GDM1 (cell line): ENCODE measurements around the gene PLCXD3.
"Not testable (repeated sequence)": the region's sequence is repeated elsewhere in the genome, so short reads cannot be mapped to it uniquely, and the experiment has no call there.

Experiments
- DNase-seq: peaks from one replicate; lab custom pipeline; 2025; lab: John Stamatoyannopoulos, UW

Gene PLCXD3

DNA sequence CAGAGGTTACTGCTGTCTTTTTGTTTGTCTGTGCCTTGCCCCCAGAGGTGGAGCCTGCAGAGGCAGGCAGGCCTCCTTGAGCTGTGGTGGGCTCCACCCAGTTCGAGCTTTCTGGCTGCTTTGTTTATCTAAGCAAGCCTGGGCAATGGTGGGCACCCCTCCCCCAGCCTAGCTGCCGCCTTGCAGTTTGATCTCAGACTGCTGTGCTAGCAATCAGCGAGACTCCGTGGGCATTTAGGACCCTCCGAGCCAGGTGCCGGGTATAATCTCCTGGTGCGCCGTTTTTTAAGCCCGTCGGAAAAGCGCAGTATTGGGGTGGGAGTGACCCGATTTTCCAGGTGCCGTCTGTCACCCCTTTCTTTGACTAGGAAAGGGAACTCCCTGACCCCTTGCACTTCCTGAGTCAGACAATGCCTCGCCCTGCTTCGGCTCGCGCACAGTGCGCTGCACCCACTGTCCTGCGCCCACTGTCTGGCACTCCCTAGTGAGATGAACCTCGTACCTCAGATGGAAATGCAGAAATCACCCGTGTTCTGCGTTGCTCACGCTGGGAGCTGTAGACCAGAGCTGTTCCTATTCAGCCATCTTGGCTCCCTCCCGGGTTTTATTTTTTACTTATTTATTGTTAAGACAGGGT is 16.8 kb downstream of the PLCXD3 start:
- not testable (repeated sequence) for DNase-seq

GRCh38 chr5:41485533-41485932 is 24.9 kb downstream of the PLCXD3 start:
- no peak for DNase-seq

DNA sequence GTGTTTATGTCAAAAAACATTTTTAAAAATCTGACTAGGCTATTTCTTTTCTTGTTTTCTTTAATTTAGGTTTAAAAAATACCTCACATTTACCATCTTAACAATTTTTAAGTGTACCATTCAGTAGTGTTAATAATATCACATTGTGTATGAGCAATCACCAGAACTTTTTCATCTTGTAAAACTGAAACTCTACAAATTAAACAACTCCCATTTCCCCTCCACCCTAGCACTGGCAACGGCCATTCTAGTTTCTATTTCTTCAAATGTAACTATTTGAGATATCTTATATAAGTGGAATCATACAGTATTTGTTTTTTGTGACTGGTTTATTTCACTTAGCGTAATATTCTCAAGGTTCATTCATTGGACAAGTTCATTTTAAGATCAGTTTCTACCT is 27.7 kb downstream of the PLCXD3 start:
- DNase-seq, result no peak

- no peak for DNase-seq
These were observed 28.2 kb downstream of the PLCXD3 start for GRCh38 chr5:41482173-41482572.

- not testable (repeated sequence) for DNase-seq
These were observed 38.7 kb downstream of the PLCXD3 start for GRCh38 chr5:41471571-41472208.

GRCh38 chr5:41465493-41466171 is 44.8 kb downstream of the PLCXD3 start:
- no peak for DNase-seq

DNA sequence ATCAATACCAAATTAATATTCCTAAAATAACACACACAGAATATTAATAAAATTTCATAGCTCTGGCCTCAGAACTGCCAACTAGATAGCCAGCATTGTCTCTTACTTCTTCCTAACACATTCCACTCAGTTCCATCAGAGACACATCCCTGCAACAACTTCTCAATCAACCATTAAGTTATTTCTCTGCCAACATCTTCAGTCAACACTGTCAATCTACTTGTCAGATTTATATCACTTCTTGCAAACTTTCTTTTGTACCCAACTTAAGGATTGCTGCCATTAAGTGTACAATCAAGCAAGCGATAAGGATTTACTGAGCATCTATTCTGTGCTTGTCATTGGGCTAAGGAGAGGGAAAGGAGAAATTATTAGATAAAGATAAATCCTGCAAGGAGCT is 50.8 kb downstream of the PLCXD3 start:
- DNase-seq, result no peak

GRCh38 chr5:41457094-41457493 is 53.3 kb downstream of the PLCXD3 start:
- no peak for DNase-seq

GRCh38 chr5:41452506-41452905 is 57.9 kb downstream of the PLCXD3 start:
- DNase-seq, result no peak

DNA sequence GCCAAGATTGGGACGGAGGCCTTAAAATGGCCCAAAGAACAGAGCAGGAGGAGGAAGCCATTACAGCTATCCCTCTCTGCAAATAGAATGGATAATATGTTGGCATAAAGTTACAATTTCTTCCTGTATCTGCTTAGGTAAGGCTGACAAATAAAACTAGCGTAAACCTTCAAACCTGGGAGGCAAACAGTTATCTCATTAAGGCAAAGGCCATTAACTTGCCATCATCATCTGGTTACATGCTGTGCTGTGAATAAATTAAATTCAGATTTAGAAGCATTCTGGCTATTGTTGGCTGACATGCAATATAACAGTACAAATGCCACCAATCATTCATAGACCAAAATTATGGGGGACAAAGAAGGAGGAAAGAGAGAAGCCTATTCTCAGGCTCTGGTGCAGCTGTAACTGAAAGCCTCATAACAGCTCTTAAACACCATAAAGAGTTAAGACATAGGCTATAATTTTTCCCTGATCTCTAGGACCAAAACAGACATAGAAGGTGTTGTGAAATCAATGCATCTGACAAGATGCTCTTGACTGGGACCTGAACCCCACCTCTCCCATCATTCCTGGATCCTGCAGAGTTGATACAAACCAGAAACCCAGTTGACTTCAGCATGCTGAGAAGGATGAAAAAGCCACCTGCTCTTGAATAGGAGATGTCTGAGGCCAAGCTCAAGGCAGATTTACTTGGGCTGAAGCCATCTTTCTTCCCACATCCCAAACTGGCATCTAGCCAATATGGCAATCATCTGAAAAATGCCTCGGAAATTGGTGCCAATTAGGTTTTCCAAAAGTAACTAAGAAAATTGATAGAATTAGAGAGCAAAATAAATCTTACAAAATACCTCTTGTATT is 62.5 kb downstream of the PLCXD3 start:
- DNase-seq, result no peak

- DNase-seq, result no peak
These were observed 64.4 kb downstream of the PLCXD3 start for GRCh38 chr5:41445937-41446563.

DNA sequence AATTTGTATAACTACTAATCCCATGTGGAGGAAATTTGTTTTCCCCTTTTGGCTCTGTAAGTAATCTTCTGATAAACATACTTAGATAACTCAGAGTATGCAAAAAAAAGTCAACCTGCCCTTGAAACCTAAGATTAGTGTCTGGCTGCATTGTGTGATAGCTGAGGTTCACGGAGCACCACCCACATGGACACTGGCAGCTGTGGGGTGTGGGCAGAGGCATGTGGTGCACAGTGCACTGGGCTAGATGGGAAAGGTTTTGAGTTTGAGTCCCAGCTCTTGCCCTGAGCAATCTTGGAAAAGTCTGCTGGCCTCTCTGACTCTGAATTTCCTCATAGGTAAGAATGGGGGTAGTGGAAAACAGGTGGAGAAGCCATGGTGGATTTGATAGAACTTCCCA is 75.1 kb downstream of the PLCXD3 start:
- DNase-seq, result no peak

DNA sequence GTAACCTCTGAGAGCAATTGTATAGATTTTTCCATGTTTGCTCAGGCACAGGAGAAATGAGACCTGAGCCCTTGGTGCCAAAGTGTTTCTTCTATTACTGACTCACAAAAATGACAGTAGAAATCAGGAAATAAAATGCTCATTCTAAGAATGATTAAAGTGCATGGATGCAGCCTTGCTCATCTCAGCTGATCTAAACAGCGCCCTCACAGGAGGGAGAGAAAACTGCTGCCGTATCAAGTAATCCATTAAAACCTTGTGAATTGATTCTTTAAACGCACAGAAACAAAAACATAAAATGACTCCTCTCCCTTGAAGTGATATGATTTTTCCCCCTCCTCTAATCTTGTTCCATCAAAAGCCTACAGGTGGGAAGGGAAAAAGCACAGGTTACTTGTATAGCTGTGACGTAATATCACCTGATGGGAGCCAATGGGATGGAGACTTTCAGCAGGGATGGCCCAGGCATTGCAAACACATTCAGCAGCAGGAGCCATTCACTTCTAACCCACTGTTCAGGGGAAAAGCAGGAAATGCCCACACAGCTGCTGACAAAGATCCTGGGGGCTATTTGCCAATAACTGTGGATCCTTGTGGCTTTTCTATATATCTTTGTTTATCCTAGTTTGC is 76.7 kb downstream of the PLCXD3 start:
- DNase-seq, result no peak

- DNase-seq, result no peak
These were observed 77.7 kb downstream of the PLCXD3 start for GRCh38 chr5:41432481-41433253.

DNA sequence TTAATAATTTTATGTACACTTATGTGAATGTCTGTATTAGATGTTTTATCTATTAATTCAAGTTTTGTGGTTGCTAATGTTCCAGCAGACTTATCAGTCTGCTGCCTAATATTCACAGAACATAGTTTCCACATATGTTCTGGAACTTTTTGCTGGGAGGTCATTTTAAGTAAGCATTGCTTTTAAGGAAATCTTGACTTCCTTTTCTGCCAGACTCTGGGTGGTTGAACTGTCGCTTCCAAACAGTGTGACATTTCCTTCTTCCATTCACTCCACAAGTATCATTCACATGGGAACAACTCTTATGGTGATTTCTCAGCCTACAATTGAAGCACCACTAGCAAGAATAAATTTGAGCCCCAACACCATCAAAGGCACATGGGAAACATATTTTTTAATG is 82.9 kb downstream of the PLCXD3 start:
- no peak for DNase-seq

DNA sequence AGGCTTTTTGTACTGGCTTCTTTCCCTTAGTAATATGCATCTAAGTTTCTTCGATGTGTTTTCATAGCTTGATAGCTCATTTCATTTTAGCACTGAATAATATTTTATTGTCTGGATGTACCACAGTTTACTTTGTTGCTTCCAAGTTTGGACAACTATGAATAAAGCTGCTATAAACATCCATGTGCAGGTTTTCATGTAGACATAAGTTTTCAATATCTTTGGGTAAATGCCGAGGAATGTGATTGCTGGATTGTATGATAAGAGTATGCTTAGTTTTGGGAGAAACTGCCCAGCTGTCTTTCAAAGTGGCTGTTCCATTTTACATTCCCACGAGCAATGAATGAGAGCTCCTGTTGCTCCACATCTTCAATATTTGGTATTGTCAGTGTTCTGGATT is 84.7 kb downstream of the PLCXD3 start:
- no peak for DNase-seq

DNA sequence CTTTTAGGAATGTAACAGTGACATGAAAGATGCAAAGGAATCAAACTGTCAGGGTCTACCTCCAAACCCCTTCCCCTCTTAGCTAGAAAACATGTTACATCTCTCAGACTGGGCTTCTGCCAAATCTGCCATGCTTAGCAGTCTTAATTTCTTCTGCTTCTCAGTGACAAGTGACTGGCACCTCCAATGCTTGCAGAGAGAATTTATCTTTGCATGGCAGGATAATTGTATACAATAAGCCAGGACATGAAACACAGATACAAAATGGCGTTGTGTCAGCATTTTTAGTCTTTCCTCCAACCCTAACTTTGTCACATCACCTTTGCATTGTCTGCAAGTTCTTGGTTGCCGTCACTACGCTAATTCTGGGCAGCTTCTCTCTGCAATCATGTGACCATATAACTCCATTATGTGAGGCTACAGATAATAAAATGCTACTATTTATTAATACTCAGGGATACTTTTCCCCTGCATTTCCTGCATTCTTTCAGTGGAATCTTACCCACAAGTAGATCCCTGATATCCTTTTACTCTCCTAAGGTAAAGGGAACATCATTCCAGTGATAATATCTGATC is 89.8 kb downstream of the PLCXD3 start:
- DNase-seq, result no peak

DNA sequence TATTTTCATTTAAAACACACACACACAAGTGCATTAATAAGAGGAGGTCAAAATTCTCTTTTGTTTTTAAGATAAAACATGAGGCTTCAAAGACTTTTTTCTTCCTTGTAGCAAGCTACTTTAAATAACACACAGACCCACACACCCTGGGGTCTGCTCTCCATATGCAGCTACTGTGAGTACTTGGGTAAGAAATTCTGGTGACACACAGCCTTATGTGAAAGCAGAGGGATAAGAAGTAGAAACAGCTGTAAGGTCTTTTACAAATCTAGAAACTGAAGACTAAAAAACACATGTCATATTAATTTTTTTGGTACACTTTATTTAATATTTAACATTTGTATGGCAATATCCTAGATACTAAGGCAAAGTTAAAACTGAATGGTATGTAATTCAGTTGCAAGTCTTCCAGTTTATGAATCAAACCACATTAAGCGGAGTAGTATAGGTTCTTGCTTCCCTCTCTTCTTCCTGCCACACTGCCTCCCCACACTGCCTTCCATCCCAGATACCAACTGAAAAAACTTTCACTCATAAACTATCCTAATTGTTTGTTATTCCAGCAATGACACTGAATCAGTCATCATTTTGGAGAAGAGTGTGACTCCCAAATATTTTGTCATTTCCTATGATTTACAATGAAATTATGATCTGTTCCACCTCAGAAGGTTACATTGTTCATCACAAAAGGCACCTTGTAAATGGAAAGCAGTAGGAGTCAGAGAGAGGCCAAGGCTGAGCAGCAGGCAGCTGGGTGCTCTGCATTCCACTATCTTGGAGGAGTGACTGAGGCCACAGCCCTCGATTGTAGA is 92.0 kb downstream of the PLCXD3 start:
- no peak for DNase-seq

GRCh38 chr5:41416336-41416735 is 94.1 kb downstream of the PLCXD3 start:
- DNase-seq, result no peak

DNA sequence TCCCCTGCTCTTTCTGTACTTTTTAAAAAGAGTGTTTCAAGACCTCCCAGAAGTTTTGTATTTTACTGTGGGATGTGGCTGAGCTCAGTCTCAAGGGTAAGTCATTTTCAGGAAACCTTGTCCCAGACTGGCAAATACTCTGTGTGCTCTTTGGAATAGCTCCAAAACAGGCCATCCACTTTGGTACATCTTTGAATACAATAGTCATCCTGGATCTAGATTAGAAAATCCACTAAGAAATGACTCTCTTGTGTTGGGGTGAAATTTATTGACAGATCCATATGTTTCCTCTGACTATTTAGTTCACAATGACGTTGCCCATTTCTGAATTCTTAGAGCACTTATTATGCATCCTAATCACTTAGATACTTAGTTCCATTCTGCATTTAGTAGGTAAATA is 95.2 kb downstream of the PLCXD3 start:
- no peak for DNase-seq
